Measurements from ENCODE around the gene DACT1. TPM values are rescaled to one million over a fixed set of nuclear protein-coding genes. Genes with fewer than 3 reads are reported as not detected.

DACT1 gene
- total RNA-seq, 1 donor = 75.6 TPM

- Histone ChIP-seq H3K36me3 (ENCODE audit: insufficient read depth, low read length) (no peaks in the 10 kb centered on the region), H3K4me1 (ENCODE audit: insufficient read depth, low read length) (no peaks in the 10 kb centered on the region), H3K27ac (ENCODE audit: low read depth, low read length) (no peak overlapping the region), H3K4me2 (ENCODE audit: insufficient read depth, low read length) (no peak overlapping the region), H4K20me1 (ENCODE audit: insufficient read depth, low read length) (no peaks in the 10 kb centered on the region), H3K79me2 (ENCODE audit: insufficient read depth, low read length) (no peaks in the 10 kb centered on the region), H3K27me3 (ENCODE audit: insufficient read depth, low read length) (peaks cover 4% of the 10 kb centered on the region), H2AFZ (ENCODE audit: low read length) (no peak overlapping the region), H3K9me3 (ENCODE audit: low read depth, low read length) (no peaks in the 10 kb centered on the region), H3K4me3 (ENCODE audit: insufficient read depth, low read length) (no peak overlapping the region)
- no peak for TF ChIP-seq CTCF (IDR thresholded peaks at IDR 0.05; ENCODE audit: extremely low read depth, low read depth, low read length)
- DNase-seq (ENCODE audit: insufficient read length, low spot score, missing footprints) = no peak
Measured at GRCh38 chr14:58677001-58677400, 39.2 kb downstream of the DACT1 start.

- Histone ChIP-seq H4K20me1 (ENCODE audit: insufficient read depth, low read length) (no peaks in the 10 kb centered on the region), H3K27ac (ENCODE audit: low read depth, low read length) (no peak overlapping the region), H3K36me3 (ENCODE audit: insufficient read depth, low read length) (no peaks in the 10 kb centered on the region), H3K4me1 (ENCODE audit: insufficient read depth, low read length) (no peaks in the 10 kb centered on the region), H3K4me3 (ENCODE audit: insufficient read depth, low read length) (no peak overlapping the region), H3K4me2 (ENCODE audit: insufficient read depth, low read length) (no peak overlapping the region), H3K9me3 (ENCODE audit: low read depth, low read length) (no peaks in the 10 kb centered on the region), H3K27me3 (ENCODE audit: insufficient read depth, low read length) (peaks cover 4% of the 10 kb centered on the region), H2AFZ (ENCODE audit: low read length) (no peak overlapping the region), H3K79me2 (ENCODE audit: insufficient read depth, low read length) (no peaks in the 10 kb centered on the region)
- TF ChIP-seq CTCF (IDR thresholded peaks at IDR 0.05; ENCODE audit: extremely low read depth, low read depth, low read length) = no peak
- DNase-seq (ENCODE audit: insufficient read length, low spot score, missing footprints) = no peak
Measured at GRCh38 chr14:58677517-58677916, 39.8 kb downstream of the DACT1 start.

DNA sequence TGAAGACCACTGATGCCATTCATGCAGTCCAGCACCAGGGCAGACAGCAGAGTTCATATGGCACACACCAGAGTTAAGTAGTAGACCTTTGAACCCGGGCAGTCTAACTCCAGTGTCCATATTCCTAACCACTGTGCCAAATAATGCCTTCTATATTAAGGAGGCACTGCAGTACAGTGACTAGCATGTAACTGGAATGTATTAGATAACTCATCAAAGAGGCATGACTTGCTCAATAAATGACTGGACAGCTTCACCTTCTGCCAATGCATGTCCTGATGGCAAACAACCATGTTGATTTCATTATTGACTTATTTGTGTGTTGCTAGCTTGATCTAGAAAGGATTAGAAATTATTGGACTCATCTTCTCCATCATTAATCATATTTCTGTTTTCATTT, 40.2 kb downstream of the DACT1 start:
- Histone ChIP-seq H3K27ac (ENCODE audit: low read depth, low read length) (no peak overlapping the region), H3K4me1 (ENCODE audit: insufficient read depth, low read length) (no peaks in the 10 kb centered on the region), H3K36me3 (ENCODE audit: insufficient read depth, low read length) (no peaks in the 10 kb centered on the region), H3K4me3 (ENCODE audit: insufficient read depth, low read length) (no peak overlapping the region), H3K9me3 (ENCODE audit: low read depth, low read length) (no peaks in the 10 kb centered on the region), H3K27me3 (ENCODE audit: insufficient read depth, low read length) (peaks cover 4% of the 10 kb centered on the region), H3K79me2 (ENCODE audit: insufficient read depth, low read length) (no peaks in the 10 kb centered on the region), H2AFZ (ENCODE audit: low read length) (no peak overlapping the region), H3K4me2 (ENCODE audit: insufficient read depth, low read length) (no peak overlapping the region), H4K20me1 (ENCODE audit: insufficient read depth, low read length) (no peaks in the 10 kb centered on the region)
- DNase-seq (ENCODE audit: insufficient read length, low spot score, missing footprints) = no peak
- TF ChIP-seq CTCF (IDR thresholded peaks at IDR 0.05; ENCODE audit: extremely low read depth, low read depth, low read length) = no peak

DNA sequence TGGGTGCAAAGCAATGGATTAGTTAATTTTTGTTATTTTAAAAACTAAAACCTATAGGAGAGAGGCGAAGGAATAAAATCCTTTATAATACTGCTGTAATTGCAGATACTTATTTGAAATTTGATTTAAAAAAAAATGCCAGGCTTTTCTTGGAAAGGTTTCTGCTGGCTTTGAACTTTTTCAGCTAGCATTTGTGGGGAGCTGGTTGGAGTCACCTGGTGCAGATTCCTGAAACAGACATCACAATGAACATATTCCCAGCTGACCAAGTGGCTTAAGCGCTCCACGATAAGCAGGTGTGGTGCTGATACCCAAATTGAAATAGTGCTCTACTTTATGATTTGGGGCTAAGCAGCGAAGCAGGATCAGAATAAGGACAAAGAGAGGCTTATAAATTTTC, 42.9 kb downstream of the DACT1 start:
- H3K27me3 ChIP-seq (ENCODE audit: insufficient read depth, low read length) = peaks cover 4% of the 10 kb centered on the region
- no peaks in the 10 kb centered on the region for H4K20me1 ChIP-seq (ENCODE audit: insufficient read depth, low read length)
- no peaks in the 10 kb centered on the region for H3K79me2 ChIP-seq (ENCODE audit: insufficient read depth, low read length)
- no peak overlapping the region for H2AFZ ChIP-seq (ENCODE audit: low read length)
- no peak overlapping the region for H3K27ac ChIP-seq (ENCODE audit: low read depth, low read length)
- no peaks in the 10 kb centered on the region for H3K36me3 ChIP-seq (ENCODE audit: insufficient read depth, low read length)
- H3K9me3 ChIP-seq (ENCODE audit: low read depth, low read length) = no peaks in the 10 kb centered on the region
- DNase-seq (ENCODE audit: insufficient read length, low spot score, missing footprints) = no peak
- H3K4me2 ChIP-seq (ENCODE audit: insufficient read depth, low read length) = no peak overlapping the region
- H3K4me1 ChIP-seq (ENCODE audit: insufficient read depth, low read length) = no peaks in the 10 kb centered on the region
- no peak overlapping the region for H3K4me3 ChIP-seq (ENCODE audit: insufficient read depth, low read length)
- TF ChIP-seq CTCF (IDR thresholded peaks at IDR 0.05; ENCODE audit: extremely low read depth, low read depth, low read length) = no peak

Measured in osteoblast (primary cell).